Psoas muscle (tissue), 8 donors: Measurements from ENCODE around the gene RBMS3. TPM values are rescaled to one million over a fixed set of nuclear protein-coding genes. Genes with fewer than 3 reads are reported as not detected.

Experiments
- ATAC-seq, 4 donors: fragments of 200-7000 bp; cut with Tn5 transposase; one replicate each; pipeline ENCODE4 v1.9.1; 2020; ENCODE audit warnings: moderate library complexity in 3 of 4, mild to moderate bottlenecking in 2 of 4
- DNase-seq, 2 donors: peaks; one replicate each; pipeline ENCODE4 v3.0.0-alpha.2; 2020
- H3K27ac ChIP-seq: fragments of 200-600 bp; one replicate; pipeline ENCODE4 v1.8.0; 2022
- H3K27me3 ChIP-seq, 3 donors: fragments of 200-600 bp in 1 of 3; one replicate each; pipeline versions ENCODE4 v1.6.1 to v1.8.0; 2013 to 2022; ENCODE audit warnings: low read length in 2 of 3, mild to moderate bottlenecking in 2 of 3, moderate library complexity in 1 of 3; ENCODE audit not compliant: insufficient read depth in 3 of 3
- H3K36me3 ChIP-seq, 2 donors: fragments of 200-600 bp in 1 of 2; one replicate each; pipeline versions ENCODE4 v1.6.1 to v1.8.0; 2013 to 2022; ENCODE audit warnings: low read depth in 1 of 2, mild to moderate bottlenecking in 1 of 2, moderate library complexity in 1 of 2; ENCODE audit not compliant: insufficient read depth in 1 of 2
- H3K4me1 ChIP-seq: fragments of 200-600 bp; one replicate; pipeline ENCODE4 v1.8.0; 2022
- H3K4me3 ChIP-seq: fragments of 200-600 bp; one replicate; pipeline ENCODE4 v1.8.0; 2022; ENCODE audit warnings: mild to moderate bottlenecking
- H3K9me3 ChIP-seq: fragments of 200-600 bp; one replicate; pipeline ENCODE4 v1.8.0; 2022
- WGBS, 3 donors: extraction: QIAGEN DNeasy Blood & Tissue Kit; methylation state at CpG; one replicate each; pipeline versions ENCODE4 v1.1.6 to v1.1.7; 2013; 5-methylcytosine and 5-hydroxymethylcytosine counted together
- intact Hi-C, 2 donors: fragments of 100-400 bp; cut with DNase I; formaldehyde crosslinking; loops; one replicate each; pipeline versions ENCODE4 v1.11.0 to v1.14.2; 2022
- polyA plus RNA-seq, 3 donors: library from polyadenylated mRNA; stranded (reverse); fragments of 200-250 nt; gene quantifications; one replicate each; pipeline ENCODE4 v1.2.3, GENCODE V29; 2013
- total RNA-seq, 4 donors: library from RNA; stranded (reverse); fragmentation: NEBNext Ultra II Directional in 2 of 4; extraction: Animal tissue kit (Norgen Biotek cat#: 25700) in 2 of 4; gene quantifications; one replicate each; pipeline versions ENCODE4 v1.2.1 to v1.2.4, GENCODE V29; 2021 to 2023
- TF ChIP-seq, protein P1 (sequence below): fragments of 200-600 bp; IDR thresholded peaks from one replicate; pipeline ENCODE4 v1.8.0; 2022; ENCODE audit warnings: antibody characterized with exemption
- donor health status: healthy with polysubstance abuse.
- donor health status: DM: no; HTN: no; CAD: no; lungs with moderate emphysema.
- donor health status: Bipolar disorder and iron deficiency.
- donor health status: healthy.
- donor health status: DM: yes; HTN: yes; CAD: no.
- donor health status: DM: no; HTN: no; CAD: no.
- donor health status: DM: no; HTN: no; CAD: no.
- donor health status: DM: yes; HTN: yes; CAD: no.

Gene RBMS3
- total and polyA plus RNA-seq, 7 donors = 3.8 to 34.5 (median 23.5) TPM

DNA sequence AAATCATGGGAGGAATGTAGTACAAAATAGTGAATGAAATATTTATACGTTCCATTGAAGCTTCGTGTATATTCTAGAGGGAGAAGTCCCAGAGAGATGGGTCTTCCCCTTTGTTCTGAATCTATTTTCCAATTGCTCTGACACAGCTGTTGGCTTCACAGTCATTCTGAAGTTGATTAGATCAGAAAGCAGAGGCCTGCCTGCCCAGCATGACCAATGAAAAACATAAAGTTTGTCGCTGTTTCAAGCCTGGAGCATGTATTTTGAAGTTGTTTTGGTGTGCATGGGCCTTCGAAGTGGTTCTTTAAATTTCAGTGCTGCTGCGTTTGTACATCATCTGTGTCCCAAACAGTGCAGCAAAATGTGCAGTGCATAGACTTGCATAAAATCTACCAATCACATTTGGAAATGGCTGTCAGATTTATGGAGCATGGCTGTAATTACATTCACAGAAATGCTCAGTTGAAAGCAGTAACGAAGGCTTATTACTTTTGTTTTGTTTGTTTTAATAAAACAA is 31.0 kb upstream of the RBMS3 start:
- TF ChIP-seq, protein P1, sequence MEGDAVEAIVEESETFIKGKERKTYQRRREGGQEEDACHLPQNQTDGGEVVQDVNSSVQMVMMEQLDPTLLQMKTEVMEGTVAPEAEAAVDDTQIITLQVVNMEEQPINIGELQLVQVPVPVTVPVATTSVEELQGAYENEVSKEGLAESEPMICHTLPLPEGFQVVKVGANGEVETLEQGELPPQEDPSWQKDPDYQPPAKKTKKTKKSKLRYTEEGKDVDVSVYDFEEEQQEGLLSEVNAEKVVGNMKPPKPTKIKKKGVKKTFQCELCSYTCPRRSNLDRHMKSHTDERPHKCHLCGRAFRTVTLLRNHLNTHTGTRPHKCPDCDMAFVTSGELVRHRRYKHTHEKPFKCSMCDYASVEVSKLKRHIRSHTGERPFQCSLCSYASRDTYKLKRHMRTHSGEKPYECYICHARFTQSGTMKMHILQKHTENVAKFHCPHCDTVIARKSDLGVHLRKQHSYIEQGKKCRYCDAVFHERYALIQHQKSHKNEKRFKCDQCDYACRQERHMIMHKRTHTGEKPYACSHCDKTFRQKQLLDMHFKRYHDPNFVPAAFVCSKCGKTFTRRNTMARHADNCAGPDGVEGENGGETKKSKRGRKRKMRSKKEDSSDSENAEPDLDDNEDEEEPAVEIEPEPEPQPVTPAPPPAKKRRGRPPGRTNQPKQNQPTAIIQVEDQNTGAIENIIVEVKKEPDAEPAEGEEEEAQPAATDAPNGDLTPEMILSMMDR = no peak
- no peak for ATAC-seq
- no peak for DNase-seq
- H3K9me3 ChIP-seq = no peaks in the 10 kb centered on the region
- H3K36me3 ChIP-seq = no peaks in the 10 kb centered on the region
- H3K27ac ChIP-seq = peak overlapping the region; percentile 0
- peaks cover 27% of the 10 kb centered on the region for H3K4me1 ChIP-seq
- intact Hi-C loops = no loop called here
- H3K4me3 ChIP-seq = no peak overlapping the region
- H3K27me3 ChIP-seq = no peaks in the 10 kb centered on the region
- WGBS, 3 donors = 61 to 78% (median 64%) methylated on average over 6 of the region's 6 CpGs

DNA sequence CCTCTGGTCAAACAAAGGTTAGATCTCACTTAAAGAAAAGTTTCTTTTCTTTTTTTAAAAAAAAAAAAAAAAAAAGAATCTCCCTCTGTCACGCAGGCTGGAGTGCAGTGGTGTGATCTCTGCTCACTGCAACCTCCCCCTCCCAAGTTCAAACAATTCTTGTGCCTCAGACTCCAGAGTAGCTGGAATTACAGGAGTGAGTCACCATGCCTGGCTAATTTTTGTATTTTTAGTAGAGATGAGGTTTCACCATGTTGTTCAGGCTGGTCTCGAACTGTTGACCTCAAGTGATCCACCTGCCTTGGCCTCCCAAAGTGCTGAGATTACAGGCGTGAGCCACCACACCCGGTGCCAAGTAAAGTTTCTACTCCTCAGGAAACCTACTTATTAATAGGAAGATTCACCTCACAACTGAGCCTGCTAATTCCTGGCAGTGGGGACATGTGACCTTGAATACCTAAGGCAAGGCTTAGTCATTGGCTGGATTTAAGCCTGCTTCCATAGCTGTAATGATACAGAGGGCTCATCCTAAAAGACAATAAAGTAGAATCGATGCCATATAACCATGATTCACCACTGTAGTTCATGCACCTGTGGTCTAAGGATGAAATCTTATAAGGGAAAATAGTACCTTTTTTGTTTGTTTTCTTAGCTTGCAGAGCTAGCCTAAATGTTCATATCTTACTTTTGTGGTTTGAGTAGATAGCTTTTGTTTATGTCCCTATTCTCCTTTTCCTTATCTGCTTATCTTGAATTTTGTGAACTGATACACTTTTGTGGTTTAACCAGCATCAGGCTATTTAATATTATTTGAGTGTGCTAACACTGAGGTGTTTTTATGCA is 24.8 kb upstream of the RBMS3 start:
- no peaks in the 10 kb centered on the region for H3K9me3 ChIP-seq
- DNase-seq (no peak), ATAC-seq (peak; percentile 35 to 75 (median 48))
- no peak overlapping the region for H3K27ac ChIP-seq
- TF ChIP-seq, protein P1 = no peak
- intact Hi-C loops = no loop called here
- H3K36me3 ChIP-seq = no peaks in the 10 kb centered on the region
- WGBS, 3 donors = 82 to 92% (median 85%) methylated on average over 5 of the region's 5 CpGs
- peaks cover 9% of the 10 kb centered on the region for H3K4me1 ChIP-seq
- no peaks in the 10 kb centered on the region for H3K27me3 ChIP-seq
- no peak overlapping the region for H3K4me3 ChIP-seq

DNA sequence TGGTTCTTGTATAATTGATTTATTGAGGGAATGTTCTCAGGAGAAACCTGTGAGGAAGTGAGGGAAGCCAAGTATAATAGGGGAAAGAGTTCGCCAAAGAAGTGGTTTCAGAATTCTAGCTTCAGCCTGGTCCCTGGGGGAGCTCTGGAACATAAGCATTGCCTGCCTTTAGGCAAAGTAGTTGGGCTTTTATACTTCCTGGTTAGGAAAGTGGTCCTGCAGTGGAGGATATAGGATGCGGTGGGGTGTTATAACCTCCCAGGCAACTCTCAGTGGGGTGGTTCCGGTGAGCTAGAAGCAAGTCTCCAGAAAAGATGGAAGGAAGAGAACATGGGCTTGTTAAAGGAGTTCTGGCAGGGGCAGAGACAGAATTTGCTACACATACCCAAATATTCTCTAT is 22.7 kb upstream of the RBMS3 start:
- H3K27me3 ChIP-seq = no peaks in the 10 kb centered on the region
- no peak overlapping the region for H3K27ac ChIP-seq
- intact Hi-C loops = no loop called here
- H3K9me3 ChIP-seq = no peaks in the 10 kb centered on the region
- TF ChIP-seq, protein P1 = no peak
- H3K4me3 ChIP-seq = no peak overlapping the region
- 92 to 94% (median 92%) methylated on average over 3 of the region's 3 CpGs for WGBS, 3 donors
- ATAC-seq = no peak
- no peaks in the 10 kb centered on the region for H3K4me1 ChIP-seq
- DNase-seq = no peak
- H3K36me3 ChIP-seq = no peaks in the 10 kb centered on the region

DNA sequence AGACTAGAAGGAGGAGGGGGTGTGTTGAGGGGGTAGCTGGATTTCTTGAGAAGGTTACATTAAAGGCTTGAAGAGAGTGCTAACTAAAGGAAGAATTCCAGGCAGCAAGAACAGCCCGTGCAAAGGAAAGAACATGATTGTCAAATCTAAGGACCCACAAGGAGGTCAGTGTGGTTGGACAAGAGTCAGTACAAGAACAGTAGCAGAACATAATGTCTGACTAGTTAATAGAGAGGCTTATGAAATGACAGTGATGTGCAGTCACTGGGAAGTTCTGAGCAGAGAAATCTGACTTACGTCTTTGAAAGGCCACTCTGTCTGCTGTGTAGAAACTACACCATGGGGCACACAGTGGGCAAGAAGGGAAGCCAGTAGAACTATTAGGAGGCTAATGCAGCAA is 19.8 kb upstream of the RBMS3 start:
- no peak overlapping the region for H3K27ac ChIP-seq
- ATAC-seq = peak in 1 of 4 donors; percentile 7

More for the DNA sequence above, 19.8 kb upstream of the RBMS3 start:
- H3K4me1 ChIP-seq = no peaks in the 10 kb centered on the region
- H3K36me3 ChIP-seq = peaks cover 0 to 10% of the 10 kb centered on the region in 2 donors
- TF ChIP-seq, protein P1 = no peak
- H3K4me3 ChIP-seq = no peak overlapping the region
- intact Hi-C loops = loop anchor here in 1 of 2 donors (10.0 kb wide), 1 partner anchor 96 kb away; no protein-coding TSS in a partner anchor
- no peaks in the 10 kb centered on the region for H3K27me3 ChIP-seq
- H3K9me3 ChIP-seq = no peaks in the 10 kb centered on the region
- WGBS, 3 donors = 83 to 98% (median 97%) methylated on average over 2 of the region's 2 CpGs
- no peak for DNase-seq
